SK-N-SH (cell line): ENCODE measurements around the gene CNST. TPM values are rescaled to one million over a fixed set of nuclear protein-coding genes. Genes with fewer than 3 reads are reported as not detected.

Source experiments
- CTCF ChIA-PET: fragments of 300-600, 350-600 bp; formaldehyde crosslinking; extraction: SDS; loops from one replicate; lab custom pipeline; 2021; lab: Yijun Ruan, JAX
- POLR2A ChIA-PET: fragments of 350-600 bp; sonication (Branson Sonifier 250); formaldehyde crosslinking; extraction: SDS; loops from one replicate; lab custom pipeline; 2020; ENCODE audit warnings: antibody characterized with exemption, inconsistent platforms; lab: Yijun Ruan, JAX
- DNase-seq: peaks from one replicate; pipeline ENCODE4 v3.0.0; 2012
- H2AFZ ChIP-seq: fragments of 200-600 bp; sonication (generic); 2 replicates; pipeline ENCODE4 v1.8.1; 2016; ENCODE audit warnings: antibody characterized with exemption, mild to moderate bottlenecking, low read depth
- H3F3A ChIP-seq: fragments of 200-600 bp; sonication (generic); replicated peaks from 2 replicates; pipeline ENCODE3; 2016; ENCODE audit warnings: antibody characterized with exemption, mild to moderate bottlenecking; ENCODE audit not compliant: insufficient read depth
- H3K27ac ChIP-seq, 2 experiments: fragments of 200-500 bp in 1 of 2; fragments of 200-600 bp in 1 of 2; sonication (Bioruptor generic) in 1 of 2; sonication (generic), shearing (Covaris generic) in 1 of 2; 2 replicates each; pipeline versions ENCODE4 v1.5.1 to v1.6.1; 2014 to 2016; ENCODE audit warnings: low read depth in 2 of 2, inconsistent platforms in 1 of 2, low read length in 1 of 2, mild to moderate bottlenecking in 1 of 2, mixed read lengths in 1 of 2
- H3K27me3 ChIP-seq: fragments of 200-600 bp; sonication (generic), shearing (Covaris generic); 2 replicates; pipeline ENCODE4 v1.6.1; 2016; ENCODE audit warnings: mixed run types; ENCODE audit not compliant: insufficient read depth
- H3K36me3 ChIP-seq, 2 experiments: fragments of 200-500 bp in 1 of 2; fragments of 200-600 bp in 1 of 2; sonication (Bioruptor generic) in 1 of 2; sonication (generic) in 1 of 2; replicated peaks in 1 of 2; 2 replicates each; pipeline versions ENCODE3 to v1.5.1; 2014 to 2016; ENCODE audit warnings: low read length in 1 of 2, mild to moderate bottlenecking in 1 of 2; ENCODE audit not compliant: insufficient read depth in 2 of 2, control insufficient read depth in 1 of 2
- H3K4me1 ChIP-seq, 2 experiments: fragments of 200-500 bp in 1 of 2; fragments of 200-600 bp in 1 of 2; sonication (Bioruptor generic) in 1 of 2; sonication (generic), shearing (Covaris generic) in 1 of 2; 2 replicates each; pipeline versions ENCODE4 v1.5.1 to v1.6.1; 2014 to 2016; ENCODE audit warnings: low read depth in 1 of 2, low read length in 1 of 2, mixed run types in 1 of 2; ENCODE audit not compliant: insufficient read depth in 2 of 2, control insufficient read depth in 1 of 2
- H3K4me2 ChIP-seq: fragments of 200-600 bp; sonication (generic), shearing (Covaris generic); 2 replicates; pipeline ENCODE4 v1.6.1; 2017; ENCODE audit warnings: mixed run types
- H3K4me3 ChIP-seq, 2 experiments: fragments of 200-500 bp in 1 of 2; fragments of 200-600 bp in 1 of 2; sonication (Bioruptor generic) in 1 of 2; sonication (generic), shearing (Covaris generic) in 1 of 2; 2 replicates each; pipeline versions ENCODE4 v1.5.1 to v1.8.1; 2014 to 2016; ENCODE audit warnings: low read depth in 2 of 2, inconsistent platforms in 1 of 2, low read length in 1 of 2, mild to moderate bottlenecking in 1 of 2, mixed read lengths in 1 of 2, moderate library complexity in 1 of 2
- H3K79me2 ChIP-seq: fragments of 200-600 bp; sonication (generic); 2 replicates; pipeline ENCODE4 v1.8.1; 2017; ENCODE audit warnings: mild to moderate bottlenecking; ENCODE audit not compliant: insufficient read depth
- H3K9ac ChIP-seq: fragments of 200-600 bp; sonication (generic); 2 replicates; pipeline ENCODE4 v1.6.1; 2017; ENCODE audit warnings: mixed run types
- H3K9me2 ChIP-seq: fragments of 200-600 bp; sonication (generic); 2 replicates; pipeline ENCODE4 v1.6.1; 2017; ENCODE audit warnings: mixed run types
- H3K9me3 ChIP-seq: fragments of 200-600 bp; sonication (generic); 2 replicates; pipeline ENCODE4 v1.6.1; 2017; ENCODE audit warnings: mixed run types, mild to moderate bottlenecking, moderate library complexity
- H4K20me1 ChIP-seq: fragments of 200-600 bp; sonication (generic); 2 replicates; pipeline ENCODE4 v1.6.1; 2017; ENCODE audit warnings: mild to moderate bottlenecking, mixed run types; ENCODE audit not compliant: insufficient read depth
- CHD2 ChIP-seq: fragments of 150-350 bp; IDR thresholded peaks from 2 replicates; pipeline ENCODE4 v1.6.1; 2018; ENCODE audit warnings: low read length; ENCODE audit not compliant: partially characterized antibody
- CTCF ChIP-seq: fragments of 200-600 bp; sonication (generic); IDR thresholded peaks from 2 replicates; pipeline ENCODE4 v1.6.1; 2017; ENCODE audit warnings: antibody characterized with exemption, mild to moderate bottlenecking, moderate library complexity
- ELF1 ChIP-seq: IDR thresholded peaks from 2 replicates; pipeline ENCODE4 v1.4.0; 2012
- EZH2phosphoT487 ChIP-seq: fragments of 200-600 bp; sonication (generic); IDR thresholded peaks from 2 replicates; pipeline ENCODE4 v1.6.1; 2017; ENCODE audit warnings: low read depth, mixed run types, mild to moderate bottlenecking, antibody characterized with exemption, moderate library complexity, borderline replicate concordance
- MEF2A ChIP-seq: IDR thresholded peaks from 2 replicates; pipeline ENCODE4 v1.4.0; 2012; ENCODE audit warnings: low read depth, borderline replicate concordance
- MXI1 ChIP-seq: IDR thresholded peaks from 2 replicates; pipeline ENCODE4 v1.6.1; 2012; ENCODE audit warnings: mild to moderate bottlenecking, low read depth, low read length, improper control_type of control experiment
- NFIC ChIP-seq: IDR thresholded peaks from 2 replicates; pipeline ENCODE4 v1.4.0; 2012; ENCODE audit warnings: borderline replicate concordance
- NRF1 ChIP-seq: IDR thresholded peaks from 2 replicates; pipeline ENCODE4 v1.6.1; 2012; ENCODE audit warnings: low read depth, mild to moderate bottlenecking, low read length
- POLR2AphosphoS5 ChIP-seq: IDR thresholded peaks from 2 replicates; pipeline ENCODE4 v1.6.1; 2012; ENCODE audit warnings: low read depth, low read length
- RAD21 ChIP-seq: IDR thresholded peaks from 2 replicates; pipeline ENCODE4 v1.6.1; 2012; ENCODE audit warnings: mild to moderate bottlenecking, low read length
- RXRA ChIP-seq: IDR thresholded peaks from 2 replicates; pipeline ENCODE4 v1.4.0; 2012; ENCODE audit warnings: low read depth, mild to moderate bottlenecking, borderline replicate concordance
- TAF1 ChIP-seq: IDR thresholded peaks from 2 replicates; pipeline ENCODE4 v1.6.1; 2012; ENCODE audit warnings: low read depth, mild to moderate bottlenecking, low read length, moderate library complexity, borderline replicate concordance
- TCF12 ChIP-seq: IDR thresholded peaks from 2 replicates; pipeline ENCODE4 v1.4.0; 2012
- USF1 ChIP-seq: IDR thresholded peaks from 2 replicates; pipeline ENCODE4 v1.4.0; 2012; ENCODE audit warnings: low read depth, borderline replicate concordance
- WGBS: methylation state at CpG from one replicate; pipeline ENCODE4 v1.1.6; 2017; ENCODE audit warnings: low lambda C conversion rate; 5-methylcytosine and 5-hydroxymethylcytosine counted together
- polyA plus RNA-seq, 3 experiments: library from polyadenylated mRNA; depleted of rRNA; stranded (reverse); fragments of >200 nt; gene quantifications; 2 replicates each; pipeline ENCODE4 v1.2.3, GENCODE V29; 2012
- TF ChIP-seq, protein P1 (sequence below): fragments of 150-350 bp; IDR thresholded peaks from 2 replicates; pipeline ENCODE4 v1.6.1; 2017; ENCODE audit warnings: antibody characterized with exemption, low read length, low read depth, borderline replicate concordance
- TF ChIP-seq, protein P2 (sequence below): fragments of 150-350 bp; IDR thresholded peaks from 2 replicates; pipeline ENCODE4 v1.6.1; 2016; ENCODE audit warnings: mild to moderate bottlenecking, low read depth, low read length
- TF ChIP-seq, protein P3 (sequence below): IDR thresholded peaks from 2 replicates; pipeline ENCODE4 v1.6.1; 2012; ENCODE audit warnings: mild to moderate bottlenecking, low read depth, low read length, moderate library complexity

The CNST gene
- polyA plus RNA-seq, 1 of the 3 experiments (the other 2 are of a cell fraction) = 21.7 TPM

- TF ChIP-seq, protein P1, sequence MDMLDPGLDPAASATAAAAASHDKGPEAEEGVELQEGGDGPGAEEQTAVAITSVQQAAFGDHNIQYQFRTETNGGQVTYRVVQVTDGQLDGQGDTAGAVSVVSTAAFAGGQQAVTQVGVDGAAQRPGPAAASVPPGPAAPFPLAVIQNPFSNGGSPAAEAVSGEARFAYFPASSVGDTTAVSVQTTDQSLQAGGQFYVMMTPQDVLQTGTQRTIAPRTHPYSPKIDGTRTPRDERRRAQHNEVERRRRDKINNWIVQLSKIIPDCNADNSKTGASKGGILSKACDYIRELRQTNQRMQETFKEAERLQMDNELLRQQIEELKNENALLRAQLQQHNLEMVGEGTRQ = no peak
- TF ChIP-seq RXRA = no peak
- TF ChIP-seq TAF1 = no peak
- TF ChIP-seq POLR2AphosphoS5 = no peak
- no peak for TF ChIP-seq EZH2phosphoT487
- no peak for TF ChIP-seq NRF1
- TF ChIP-seq ELF1 = no peak
Observed at GRCh38 chr1:246624091-246624490, 57.8 kb downstream of the CNST start (continued).

DNA sequence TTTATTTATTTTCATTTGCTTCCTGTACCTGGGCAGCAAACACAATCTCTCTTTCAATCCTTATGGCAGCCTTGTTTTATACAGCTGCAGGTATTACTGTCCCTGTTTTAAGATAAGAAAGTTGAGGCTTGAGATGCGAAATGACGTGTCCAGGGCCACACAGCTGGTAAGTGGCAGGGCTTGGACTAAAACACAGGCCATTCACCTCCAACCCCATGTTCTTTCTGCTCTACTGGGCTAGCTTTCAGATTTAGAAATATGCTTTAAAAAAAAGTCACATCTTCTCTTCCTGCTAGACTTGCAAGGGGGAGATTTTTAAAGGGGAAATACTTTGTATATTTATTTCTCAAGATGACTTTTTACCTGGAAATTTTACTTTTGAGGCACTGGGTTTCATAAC, 62.8 kb downstream of the CNST start:
- no peak for DNase-seq
- Histone ChIP-seq H4K20me1 (no peaks in the 10 kb centered on the region), H3K9me2 (no peaks in the 10 kb centered on the region), H2AFZ (no peak overlapping the region), H3K4me3 (no peak overlapping the region), H3K4me2 (no peak overlapping the region), H3K4me1 (peaks cover 10 to 22% of the 10 kb centered on the region in 2 experiments), H3K9me3 (no peaks in the 10 kb centered on the region), H3K79me2 (peaks cover 29% of the 10 kb centered on the region; the same call in 1 of the 2 replicates), H3F3A (peaks cover 39% of the 10 kb centered on the region), H3K27ac (peak overlapping the region in 1 of 2 experiments; percentile 16; a peak in 1 of 4 replicates), H3K27me3 (no peaks in the 10 kb centered on the region), H3K36me3 (peaks cover 20 to 30% of the 10 kb centered on the region in 2 experiments), H3K9ac (no peak overlapping the region)
- POLR2A ChIA-PET = no interaction called here
- CTCF ChIA-PET = no interaction called here
- 95% methylated on average over 2 of the region's 2 CpGs for WGBS
- TF ChIP-seq MEF2A (no peak), MXI1 (no peak), RAD21 (no peak), NFIC (no peak), CHD2 (no peak), USF1 (no peak), CTCF (no peak), TCF12 (no peak)
- TF ChIP-seq, protein P2, sequence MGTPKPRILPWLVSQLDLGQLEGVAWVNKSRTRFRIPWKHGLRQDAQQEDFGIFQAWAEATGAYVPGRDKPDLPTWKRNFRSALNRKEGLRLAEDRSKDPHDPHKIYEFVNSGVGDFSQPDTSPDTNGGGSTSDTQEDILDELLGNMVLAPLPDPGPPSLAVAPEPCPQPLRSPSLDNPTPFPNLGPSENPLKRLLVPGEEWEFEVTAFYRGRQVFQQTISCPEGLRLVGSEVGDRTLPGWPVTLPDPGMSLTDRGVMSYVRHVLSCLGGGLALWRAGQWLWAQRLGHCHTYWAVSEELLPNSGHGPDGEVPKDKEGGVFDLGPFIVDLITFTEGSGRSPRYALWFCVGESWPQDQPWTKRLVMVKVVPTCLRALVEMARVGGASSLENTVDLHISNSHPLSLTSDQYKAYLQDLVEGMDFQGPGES = no peak
- TF ChIP-seq, protein P3, sequence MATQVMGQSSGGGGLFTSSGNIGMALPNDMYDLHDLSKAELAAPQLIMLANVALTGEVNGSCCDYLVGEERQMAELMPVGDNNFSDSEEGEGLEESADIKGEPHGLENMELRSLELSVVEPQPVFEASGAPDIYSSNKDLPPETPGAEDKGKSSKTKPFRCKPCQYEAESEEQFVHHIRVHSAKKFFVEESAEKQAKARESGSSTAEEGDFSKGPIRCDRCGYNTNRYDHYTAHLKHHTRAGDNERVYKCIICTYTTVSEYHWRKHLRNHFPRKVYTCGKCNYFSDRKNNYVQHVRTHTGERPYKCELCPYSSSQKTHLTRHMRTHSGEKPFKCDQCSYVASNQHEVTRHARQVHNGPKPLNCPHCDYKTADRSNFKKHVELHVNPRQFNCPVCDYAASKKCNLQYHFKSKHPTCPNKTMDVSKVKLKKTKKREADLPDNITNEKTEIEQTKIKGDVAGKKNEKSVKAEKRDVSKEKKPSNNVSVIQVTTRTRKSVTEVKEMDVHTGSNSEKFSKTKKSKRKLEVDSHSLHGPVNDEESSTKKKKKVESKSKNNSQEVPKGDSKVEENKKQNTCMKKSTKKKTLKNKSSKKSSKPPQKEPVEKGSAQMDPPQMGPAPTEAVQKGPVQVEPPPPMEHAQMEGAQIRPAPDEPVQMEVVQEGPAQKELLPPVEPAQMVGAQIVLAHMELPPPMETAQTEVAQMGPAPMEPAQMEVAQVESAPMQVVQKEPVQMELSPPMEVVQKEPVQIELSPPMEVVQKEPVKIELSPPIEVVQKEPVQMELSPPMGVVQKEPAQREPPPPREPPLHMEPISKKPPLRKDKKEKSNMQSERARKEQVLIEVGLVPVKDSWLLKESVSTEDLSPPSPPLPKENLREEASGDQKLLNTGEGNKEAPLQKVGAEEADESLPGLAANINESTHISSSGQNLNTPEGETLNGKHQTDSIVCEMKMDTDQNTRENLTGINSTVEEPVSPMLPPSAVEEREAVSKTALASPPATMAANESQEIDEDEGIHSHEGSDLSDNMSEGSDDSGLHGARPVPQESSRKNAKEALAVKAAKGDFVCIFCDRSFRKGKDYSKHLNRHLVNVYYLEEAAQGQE = no peak
